Endothelial cell of umbilical vein (primary cell): ENCODE results near the gene UPK3A.

ENCODE experiments used
- CTCF ChIP-seq, 2 donors: IDR thresholded peaks; 1 replicate in 1 of 2; 2 replicates in 1 of 2; pipeline ENCODE4 v1.5.1; 2011; ENCODE audit warnings: low read length in 2 of 2, mild to moderate bottlenecking in 2 of 2, moderate library complexity in 2 of 2, control low read depth in 1 of 2, inconsistent platforms in 1 of 2, low read depth in 1 of 2; ENCODE audit not compliant: insufficient read depth in 1 of 2; ENCODE audit errors: extremely low read depth in 1 of 2
- EZH2 ChIP-seq: IDR thresholded peaks from 2 replicates; pipeline ENCODE4 v1.6.1; 2012; ENCODE audit warnings: borderline replicate concordance, low read depth, mild to moderate bottlenecking, moderate library complexity, low read length, inconsistent platforms; ENCODE audit not compliant: severe bottlenecking

- TF ChIP-seq CTCF (IDR thresholded peaks at IDR 0.05; ENCODE audit: extremely low read depth in 1 of 2, insufficient read depth in 1 of 2, low read depth in 1 of 2, low read length in 2 of 2) (no peak), EZH2 (no peak)
Measured at GRCh38 chr22:45298934-45299505, 14.3 kb downstream of the UPK3A start.
